ENCODE measurements around the gene ANKRD40CL.
"Not testable (repeated sequence)": the region's sequence is repeated elsewhere in the genome, so short reads cannot be mapped to it uniquely, and the experiment has no call there.

The ANKRD40CL gene

GRCh38 chr17:50758524-50758923, 8.8 kb downstream of the ANKRD40CL start:
- DNase-seq, result no peak

- no peak for DNase-seq
These were observed 12.8 kb downstream of the ANKRD40CL start for GRCh38 chr17:50754521-50754920.

- no peak for DNase-seq
These were observed 18.1 kb downstream of the ANKRD40CL start for GRCh38 chr17:50749245-50749644.

GRCh38 chr17:50745631-50746030, 21.7 kb downstream of the ANKRD40CL start:
- DNase-seq, result no peak

GRCh38 chr17:50739098-50739497, 28.2 kb downstream of the ANKRD40CL start:
- DNase-seq, result no peak

GRCh38 chr17:50737118-50737698, 30.1 kb downstream of the ANKRD40CL start:
- DNase-seq, result no peak

GRCh38 chr17:50735287-50735686, 32.0 kb downstream of the ANKRD40CL start:
- DNase-seq, result no peak

GRCh38 chr17:50731575-50732460, 35.5 kb downstream of the ANKRD40CL start:
- DNase-seq, result no peak

- no peak for DNase-seq
These were observed 38.2 kb downstream of the ANKRD40CL start for GRCh38 chr17:50728881-50729765.

GRCh38 chr17:50728112-50728429, 39.2 kb downstream of the ANKRD40CL start:
- DNase-seq, result no peak

- no peak for DNase-seq
These were observed 41.3 kb downstream of the ANKRD40CL start for GRCh38 chr17:50725769-50726655.

GRCh38 chr17:50724622-50725021, 42.7 kb downstream of the ANKRD40CL start:
- not testable (repeated sequence) for DNase-seq

- no peak for DNase-seq
These were observed 44.6 kb downstream of the ANKRD40CL start for GRCh38 chr17:50722746-50723145.

- DNase-seq, result peak; percentile 57
These were observed 45.9 kb downstream of the ANKRD40CL start for GRCh38 chr17:50721194-50722010.

- no peak for DNase-seq
These were observed 47.2 kb downstream of the ANKRD40CL start for GRCh38 chr17:50719924-50720794.

- DNase-seq, result peak; percentile 88
These were observed 48.0 kb downstream of the ANKRD40CL start, which contains the start of gene LUC7L3 for GRCh38 chr17:50719144-50719923. TSS of gene LUC7L3 (plus strand) at chr17:50719603. CDS start at chr17:50719733, 130 bp downstream.

- no peak for DNase-seq
These were observed 51.8 kb downstream of the ANKRD40CL start for GRCh38 chr17:50715471-50715870.

- no peak for DNase-seq
These were observed 54.7 kb downstream of the ANKRD40CL start for GRCh38 chr17:50712641-50713040.

Data from CD4-positive, alpha-beta T cell treated with Interleukin-4 for 4 hours (primary cell).